ENCODE data around the gene SPEM1. TPM values are rescaled to one million over a fixed set of nuclear protein-coding genes. Genes with fewer than 3 reads are reported as not detected.

Gene SPEM1
- total RNA-seq, 4 donors from 2014 or later: not detected

DNA sequence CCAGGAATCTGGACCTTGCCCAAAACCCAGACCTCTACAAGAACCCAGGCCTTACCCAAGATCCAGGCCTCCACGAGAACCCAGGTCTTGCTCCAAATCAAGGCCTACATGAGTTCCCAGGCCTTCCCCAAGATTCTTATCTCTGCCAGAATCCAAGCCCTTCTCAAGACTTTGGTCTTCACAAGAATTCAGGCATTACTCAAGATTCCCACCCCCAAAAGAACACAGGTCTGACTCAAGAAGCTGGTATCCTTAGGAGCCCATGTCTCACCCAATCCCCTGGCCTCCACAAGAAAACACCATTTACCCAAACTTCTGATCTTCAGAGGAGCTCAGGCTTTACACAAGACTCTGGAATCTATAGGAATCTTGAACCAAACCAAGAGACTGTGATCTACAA, 11.1 kb downstream of the SPEM1 start:
- Histone ChIP-seq H3K27me3 (no peaks in the 10 kb centered on the region), H3K27ac (no peak overlapping the region), H3K4me1 (peaks cover 0 to 11% of the 10 kb centered on the region in 2 donors), H3K36me3 (no peaks in the 10 kb centered on the region), H3K9me3 (no peaks in the 10 kb centered on the region), H3K4me3 (no peak overlapping the region)
- no peak for TF ChIP-seq CTCF (IDR thresholded peaks at IDR 0.05)
- no peak for TF ChIP-seq POLR2A (IDR thresholded peaks at IDR 0.05)
- DNase-seq: no peak
- intact Hi-C loops (cut with DNase I; ENCODE audit: low total_unique reads): loop anchor here (10.0 kb wide), 1 partner anchor 54 kb away; the partner anchor contains the start of genes POLR2A and SLC35G6

GRCh38 chr17:7432296-7432695, 12.2 kb downstream of the SPEM1 start:
- TF ChIP-seq POLR2A (IDR thresholded peaks at IDR 0.05) (no peak), CTCF (IDR thresholded peaks at IDR 0.05) (no peak)
- no peaks in the 10 kb centered on the region for H3K36me3 ChIP-seq
- intact Hi-C loops (cut with DNase I; ENCODE audit: low total_unique reads): loop anchor here (10.0 kb wide), 1 partner anchor 53 kb away; the partner anchor contains the start of genes POLR2A and SLC35G6

GRCh38 chr17:7435676-7436555, 15.8 kb downstream of the SPEM1 start:
- H3K27ac ChIP-seq: peak overlapping the region; percentile 5 to 44
- H3K4me1 ChIP-seq: peaks cover 0 to 43% of the 10 kb centered on the region in 2 donors
- H3K4me3 ChIP-seq: peak overlapping the region; percentile 29 to 30
- intact Hi-C loops (cut with DNase I; ENCODE audit: low total_unique reads): loop anchor here (10.0 kb wide), 1 partner anchor 49 kb away; the partner anchor contains the start of genes POLR2A and SLC35G6
- no peaks in the 10 kb centered on the region for H3K9me3 ChIP-seq
- H3K36me3 ChIP-seq: no peaks in the 10 kb centered on the region
- no peak for DNase-seq
- peaks cover 0 to 23% of the 10 kb centered on the region in 2 donors for H3K27me3 ChIP-seq
- no peak for TF ChIP-seq CTCF (IDR thresholded peaks at IDR 0.05)
- no peak for TF ChIP-seq POLR2A (IDR thresholded peaks at IDR 0.05)

More at GRCh38 chr17:7432296-7432695, 12.2 kb downstream of the SPEM1 start:
- no peak for DNase-seq
- H3K4me3 ChIP-seq: no peak overlapping the region
- no peak overlapping the region for H3K27ac ChIP-seq
- peaks cover 0 to 18% of the 10 kb centered on the region in 2 donors for H3K4me1 ChIP-seq
- H3K9me3 ChIP-seq: no peaks in the 10 kb centered on the region
- no peaks in the 10 kb centered on the region for H3K27me3 ChIP-seq

DNA sequence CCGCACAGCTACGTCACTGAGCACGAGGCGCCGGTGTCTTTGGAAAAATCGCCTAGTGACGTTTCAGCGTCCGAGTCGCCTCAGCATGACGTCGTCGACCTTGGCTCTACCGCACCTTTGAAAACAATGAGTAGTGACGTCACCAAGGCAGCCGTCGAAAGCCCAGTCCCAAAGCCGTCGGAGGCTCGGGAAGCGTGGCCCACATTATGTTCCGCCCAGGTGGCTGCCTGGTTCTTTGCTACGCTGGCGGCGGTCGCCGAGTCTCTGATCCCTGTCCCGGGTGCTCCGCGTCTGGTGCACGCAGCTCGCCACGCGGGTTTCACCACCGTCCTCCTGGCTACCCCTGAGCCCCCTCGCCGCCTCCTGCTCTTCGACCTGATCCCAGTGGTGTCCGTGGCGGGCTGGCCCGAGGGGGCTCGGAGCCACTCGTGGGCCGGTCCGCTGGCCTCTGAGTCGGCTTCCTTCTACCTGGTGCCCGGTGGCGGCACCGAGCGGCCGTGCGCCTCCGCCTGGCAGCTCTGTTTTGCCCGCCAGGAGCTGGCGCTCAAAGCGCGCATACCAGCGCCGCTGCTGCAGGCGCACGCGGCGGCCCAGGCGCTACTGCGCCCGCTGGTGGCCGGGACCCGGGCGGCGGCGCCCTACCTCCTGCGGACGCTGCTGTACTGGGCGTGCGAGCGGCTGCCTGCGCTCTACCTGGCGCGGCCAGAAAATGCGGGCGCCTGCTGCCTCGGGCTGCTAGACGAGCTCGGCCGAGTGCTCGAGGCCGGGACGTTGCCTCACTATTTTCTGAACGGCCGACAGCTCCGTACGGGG, 16.6 kb downstream of the SPEM1 start:
- peak overlapping the region; percentile 28 to 64 for H3K27ac ChIP-seq
- peaks cover 0 to 23% of the 10 kb centered on the region in 2 donors for H3K27me3 ChIP-seq
- peak; percentile 57 to 75 for DNase-seq
- peak; percentile 59 to 97 (median 92) for TF ChIP-seq CTCF (IDR thresholded peaks at IDR 0.05)
- TF ChIP-seq POLR2A (IDR thresholded peaks at IDR 0.05): peak in 1 of 2 donors; percentile 43
- H3K4me1 ChIP-seq: peaks cover 0 to 43% of the 10 kb centered on the region in 2 donors
- intact Hi-C loops (cut with DNase I; ENCODE audit: low total_unique reads): loop anchor here (10.0 kb wide), 1 partner anchor 48 kb away; the partner anchor contains the start of genes POLR2A and SLC35G6
- no peaks in the 10 kb centered on the region for H3K36me3 ChIP-seq
- H3K9me3 ChIP-seq: no peaks in the 10 kb centered on the region
- peak overlapping the region; percentile 16 to 26 for H3K4me3 ChIP-seq
